ENCODE results near the gene NDUFC2. TPM values are rescaled to one million over a fixed set of nuclear protein-coding genes. Genes with fewer than 3 reads are reported as not detected.

Gene NDUFC2
- total and polyA plus RNA-seq, 2 experiments from 2014 or later: 122 to 711 TPM

DNA sequence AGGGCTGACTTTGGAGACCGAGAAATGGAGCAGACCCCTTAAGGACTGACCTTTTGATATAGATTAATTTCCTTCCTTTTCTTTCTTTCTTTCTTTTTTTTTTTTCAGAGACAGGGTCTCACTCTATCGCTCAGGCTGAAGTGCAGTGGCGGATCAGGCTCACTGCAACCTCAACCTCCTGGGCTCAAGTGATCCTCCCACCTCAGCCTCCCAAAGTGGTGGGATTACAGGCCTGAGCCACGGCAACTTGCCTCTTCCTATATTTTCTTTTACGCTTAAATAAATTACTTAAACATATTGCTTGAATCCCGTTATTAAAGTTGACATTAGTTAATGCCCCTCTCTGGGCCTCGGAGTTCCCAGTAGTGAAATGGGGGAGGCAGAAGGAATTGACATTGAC lies 56.2 kb downstream of the NDUFC2 start:
- H3K9me2 ChIP-seq (ENCODE audit: insufficient read depth): no peaks in the 10 kb centered on the region
- Mint-ChIP-seq H3K27me3 (ENCODE audit: insufficient read depth, low read depth, poor library complexity) (no peaks in the 10 kb centered on the region), H3K36me3 (ENCODE audit: low read depth) (no peaks in the 10 kb centered on the region), H3K9me3 (peaks cover 5% of the 10 kb centered on the region), H3K4me3 (peak overlapping the region; percentile 85), H3K27ac (0 out of 2 replicates have a peak overlapping the region, but pooled peaks have one; percentile 61), H3K4me1 (peaks cover 19% of the 10 kb centered on the region)
- H3K27ac ChIP-seq (ENCODE audit: low read depth): no peak overlapping the region
- peak overlapping the region; percentile 93 for H2AFZ ChIP-seq
- no peak for TF ChIP-seq JUNB (IDR thresholded peaks at IDR 0.05; ENCODE audit: unreplicated experiment)
- no peak for TF ChIP-seq POLR2AphosphoS5 (IDR thresholded peaks at IDR 0.05; ENCODE audit: low read depth)
- TF ChIP-seq CREB1 (CRISPR knock-in tag; IDR thresholded peaks at IDR 0.05; ENCODE audit: low read depth): no peak
- no peak for TF ChIP-seq EZH2 (IDR thresholded peaks at IDR 0.05; ENCODE audit: low read depth, unreplicated experiment)
- TF ChIP-seq NANOG (IDR thresholded peaks at IDR 0.05; ENCODE audit: borderline replicate concordance): no peak
- TF ChIP-seq, protein P1, sequence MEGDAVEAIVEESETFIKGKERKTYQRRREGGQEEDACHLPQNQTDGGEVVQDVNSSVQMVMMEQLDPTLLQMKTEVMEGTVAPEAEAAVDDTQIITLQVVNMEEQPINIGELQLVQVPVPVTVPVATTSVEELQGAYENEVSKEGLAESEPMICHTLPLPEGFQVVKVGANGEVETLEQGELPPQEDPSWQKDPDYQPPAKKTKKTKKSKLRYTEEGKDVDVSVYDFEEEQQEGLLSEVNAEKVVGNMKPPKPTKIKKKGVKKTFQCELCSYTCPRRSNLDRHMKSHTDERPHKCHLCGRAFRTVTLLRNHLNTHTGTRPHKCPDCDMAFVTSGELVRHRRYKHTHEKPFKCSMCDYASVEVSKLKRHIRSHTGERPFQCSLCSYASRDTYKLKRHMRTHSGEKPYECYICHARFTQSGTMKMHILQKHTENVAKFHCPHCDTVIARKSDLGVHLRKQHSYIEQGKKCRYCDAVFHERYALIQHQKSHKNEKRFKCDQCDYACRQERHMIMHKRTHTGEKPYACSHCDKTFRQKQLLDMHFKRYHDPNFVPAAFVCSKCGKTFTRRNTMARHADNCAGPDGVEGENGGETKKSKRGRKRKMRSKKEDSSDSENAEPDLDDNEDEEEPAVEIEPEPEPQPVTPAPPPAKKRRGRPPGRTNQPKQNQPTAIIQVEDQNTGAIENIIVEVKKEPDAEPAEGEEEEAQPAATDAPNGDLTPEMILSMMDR (conservative IDR thresholded peaks at IDR 0.05; ENCODE audit: low read depth in 2 of 2): no peak
- TF ChIP-seq, protein P2, sequence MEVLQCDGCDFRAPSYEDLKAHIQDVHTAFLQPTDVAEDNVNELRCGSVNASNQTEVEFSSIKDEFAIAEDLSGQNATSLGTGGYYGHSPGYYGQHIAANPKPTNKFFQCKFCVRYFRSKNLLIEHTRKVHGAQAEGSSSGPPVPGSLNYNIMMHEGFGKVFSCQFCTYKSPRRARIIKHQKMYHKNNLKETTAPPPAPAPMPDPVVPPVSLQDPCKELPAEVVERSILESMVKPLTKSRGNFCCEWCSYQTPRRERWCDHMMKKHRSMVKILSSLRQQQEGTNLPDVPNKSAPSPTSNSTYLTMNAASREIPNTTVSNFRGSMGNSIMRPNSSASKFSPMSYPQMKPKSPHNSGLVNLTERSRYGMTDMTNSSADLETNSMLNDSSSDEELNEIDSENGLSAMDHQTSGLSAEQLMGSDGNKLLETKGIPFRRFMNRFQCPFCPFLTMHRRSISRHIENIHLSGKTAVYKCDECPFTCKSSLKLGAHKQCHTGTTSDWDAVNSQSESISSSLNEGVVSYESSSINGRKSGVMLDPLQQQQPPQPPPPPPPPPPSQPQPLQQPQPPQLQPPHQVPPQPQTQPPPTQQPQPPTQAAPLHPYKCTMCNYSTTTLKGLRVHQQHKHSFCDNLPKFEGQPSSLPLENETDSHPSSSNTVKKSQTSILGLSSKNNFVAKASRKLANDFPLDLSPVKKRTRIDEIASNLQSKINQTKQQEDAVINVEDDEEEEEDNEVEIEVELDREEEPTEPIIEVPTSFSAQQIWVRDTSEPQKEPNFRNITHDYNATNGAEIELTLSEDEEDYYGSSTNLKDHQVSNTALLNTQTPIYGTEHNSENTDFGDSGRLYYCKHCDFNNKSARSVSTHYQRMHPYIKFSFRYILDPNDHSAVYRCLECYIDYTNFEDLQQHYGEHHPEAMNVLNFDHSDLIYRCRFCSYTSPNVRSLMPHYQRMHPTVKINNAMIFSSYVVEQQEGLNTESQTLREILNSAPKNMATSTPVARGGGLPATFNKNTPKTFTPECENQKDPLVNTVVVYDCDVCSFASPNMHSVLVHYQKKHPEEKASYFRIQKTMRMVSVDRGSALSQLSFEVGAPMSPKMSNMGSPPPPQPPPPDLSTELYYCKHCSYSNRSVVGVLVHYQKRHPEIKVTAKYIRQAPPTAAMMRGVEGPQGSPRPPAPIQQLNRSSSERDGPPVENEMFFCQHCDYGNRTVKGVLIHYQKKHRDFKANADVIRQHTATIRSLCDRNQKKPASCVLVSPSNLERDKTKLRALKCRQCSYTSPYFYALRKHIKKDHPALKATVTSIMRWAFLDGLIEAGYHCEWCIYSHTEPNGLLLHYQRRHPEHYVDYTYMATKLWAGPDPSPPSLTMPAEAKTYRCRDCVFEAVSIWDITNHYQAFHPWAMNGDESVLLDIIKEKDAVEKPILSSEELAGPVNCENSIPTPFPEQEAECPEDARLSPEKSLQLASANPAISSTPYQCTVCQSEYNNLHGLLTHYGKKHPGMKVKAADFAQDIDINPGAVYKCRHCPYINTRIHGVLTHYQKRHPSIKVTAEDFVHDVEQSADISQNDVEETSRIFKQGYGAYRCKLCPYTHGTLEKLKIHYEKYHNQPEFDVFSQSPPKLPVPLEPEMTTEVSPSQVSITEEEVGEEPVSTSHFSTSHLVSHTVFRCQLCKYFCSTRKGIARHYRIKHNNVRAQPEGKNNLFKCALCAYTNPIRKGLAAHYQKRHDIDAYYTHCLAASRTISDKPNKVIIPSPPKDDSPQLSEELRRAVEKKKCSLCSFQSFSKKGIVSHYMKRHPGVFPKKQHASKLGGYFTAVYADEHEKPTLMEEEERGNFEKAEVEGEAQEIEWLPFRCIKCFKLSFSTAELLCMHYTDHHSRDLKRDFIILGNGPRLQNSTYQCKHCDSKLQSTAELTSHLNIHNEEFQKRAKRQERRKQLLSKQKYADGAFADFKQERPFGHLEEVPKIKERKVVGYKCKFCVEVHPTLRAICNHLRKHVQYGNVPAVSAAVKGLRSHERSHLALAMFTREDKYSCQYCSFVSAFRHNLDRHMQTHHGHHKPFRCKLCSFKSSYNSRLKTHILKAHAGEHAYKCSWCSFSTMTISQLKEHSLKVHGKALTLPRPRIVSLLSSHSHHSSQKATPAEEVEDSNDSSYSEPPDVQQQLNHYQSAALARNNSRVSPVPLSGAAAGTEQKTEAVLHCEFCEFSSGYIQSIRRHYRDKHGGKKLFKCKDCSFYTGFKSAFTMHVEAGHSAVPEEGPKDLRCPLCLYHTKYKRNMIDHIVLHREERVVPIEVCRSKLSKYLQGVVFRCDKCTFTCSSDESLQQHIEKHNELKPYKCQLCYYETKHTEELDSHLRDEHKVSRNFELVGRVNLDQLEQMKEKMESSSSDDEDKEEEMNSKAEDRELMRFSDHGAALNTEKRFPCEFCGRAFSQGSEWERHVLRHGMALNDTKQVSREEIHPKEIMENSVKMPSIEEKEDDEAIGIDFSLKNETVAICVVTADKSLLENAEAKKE (CRISPR knock-in tag; IDR thresholded peaks at IDR 0.05): no peak
- TF ChIP-seq ZNF114 (CRISPR knock-in tag; IDR thresholded peaks at IDR 0.05): no peak
- no peak for TF ChIP-seq STAT1 (IDR thresholded peaks at IDR 0.05; ENCODE audit: unreplicated experiment)
- TF ChIP-seq, protein P3, sequence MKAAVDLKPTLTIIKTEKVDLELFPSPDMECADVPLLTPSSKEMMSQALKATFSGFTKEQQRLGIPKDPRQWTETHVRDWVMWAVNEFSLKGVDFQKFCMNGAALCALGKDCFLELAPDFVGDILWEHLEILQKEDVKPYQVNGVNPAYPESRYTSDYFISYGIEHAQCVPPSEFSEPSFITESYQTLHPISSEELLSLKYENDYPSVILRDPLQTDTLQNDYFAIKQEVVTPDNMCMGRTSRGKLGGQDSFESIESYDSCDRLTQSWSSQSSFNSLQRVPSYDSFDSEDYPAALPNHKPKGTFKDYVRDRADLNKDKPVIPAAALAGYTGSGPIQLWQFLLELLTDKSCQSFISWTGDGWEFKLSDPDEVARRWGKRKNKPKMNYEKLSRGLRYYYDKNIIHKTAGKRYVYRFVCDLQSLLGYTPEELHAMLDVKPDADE (IDR thresholded peaks at IDR 0.05): no peak
- no peak for TF ChIP-seq EZH2phosphoT487 (IDR thresholded peaks at IDR 0.05; ENCODE audit: unreplicated experiment)
- no peak for TF ChIP-seq ZNF331 (CRISPR knock-in tag; IDR thresholded peaks at IDR 0.05; ENCODE audit: low read depth)
- TF ChIP-seq, protein P4, sequence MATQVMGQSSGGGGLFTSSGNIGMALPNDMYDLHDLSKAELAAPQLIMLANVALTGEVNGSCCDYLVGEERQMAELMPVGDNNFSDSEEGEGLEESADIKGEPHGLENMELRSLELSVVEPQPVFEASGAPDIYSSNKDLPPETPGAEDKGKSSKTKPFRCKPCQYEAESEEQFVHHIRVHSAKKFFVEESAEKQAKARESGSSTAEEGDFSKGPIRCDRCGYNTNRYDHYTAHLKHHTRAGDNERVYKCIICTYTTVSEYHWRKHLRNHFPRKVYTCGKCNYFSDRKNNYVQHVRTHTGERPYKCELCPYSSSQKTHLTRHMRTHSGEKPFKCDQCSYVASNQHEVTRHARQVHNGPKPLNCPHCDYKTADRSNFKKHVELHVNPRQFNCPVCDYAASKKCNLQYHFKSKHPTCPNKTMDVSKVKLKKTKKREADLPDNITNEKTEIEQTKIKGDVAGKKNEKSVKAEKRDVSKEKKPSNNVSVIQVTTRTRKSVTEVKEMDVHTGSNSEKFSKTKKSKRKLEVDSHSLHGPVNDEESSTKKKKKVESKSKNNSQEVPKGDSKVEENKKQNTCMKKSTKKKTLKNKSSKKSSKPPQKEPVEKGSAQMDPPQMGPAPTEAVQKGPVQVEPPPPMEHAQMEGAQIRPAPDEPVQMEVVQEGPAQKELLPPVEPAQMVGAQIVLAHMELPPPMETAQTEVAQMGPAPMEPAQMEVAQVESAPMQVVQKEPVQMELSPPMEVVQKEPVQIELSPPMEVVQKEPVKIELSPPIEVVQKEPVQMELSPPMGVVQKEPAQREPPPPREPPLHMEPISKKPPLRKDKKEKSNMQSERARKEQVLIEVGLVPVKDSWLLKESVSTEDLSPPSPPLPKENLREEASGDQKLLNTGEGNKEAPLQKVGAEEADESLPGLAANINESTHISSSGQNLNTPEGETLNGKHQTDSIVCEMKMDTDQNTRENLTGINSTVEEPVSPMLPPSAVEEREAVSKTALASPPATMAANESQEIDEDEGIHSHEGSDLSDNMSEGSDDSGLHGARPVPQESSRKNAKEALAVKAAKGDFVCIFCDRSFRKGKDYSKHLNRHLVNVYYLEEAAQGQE (IDR thresholded peaks at IDR 0.05; ENCODE audit: unreplicated experiment): no peak
- H3K4me2 ChIP-seq: peak overlapping the region; percentile 88
- H3K36me3 ChIP-seq (ENCODE audit: insufficient read depth): no peaks in the 10 kb centered on the region
- H3K4me1 ChIP-seq (ENCODE audit: insufficient read depth): peaks cover 7% of the 10 kb centered on the region; the same call in 1 of the 2 replicates
- DNase-seq (ENCODE audit: low spot score): no peak
- peak overlapping the region; percentile 71 for H3K4me3 ChIP-seq
- peaks cover 9% of the 10 kb centered on the region for H3F3A ChIP-seq (replicated peaks; ENCODE audit: low read depth)
- ATAC-seq: peak; percentile 4; the same call in 1 of the 3 replicates
- no peaks in the 10 kb centered on the region for H3K27me3 ChIP-seq (ENCODE audit: insufficient read depth)
- no peaks in the 10 kb centered on the region for H4K20me1 ChIP-seq (replicated peaks; ENCODE audit: insufficient read depth)
- no peaks in the 10 kb centered on the region; the same call in 1 of the 2 replicates for H3K79me2 ChIP-seq (replicated peaks; ENCODE audit: insufficient read depth)
